GM18520 (cell line): ENCODE measurements around the gene ATP8B1.
"Not testable (repeated sequence)": the region's sequence is repeated elsewhere in the genome, so short reads cannot be mapped to it uniquely, and the experiment has no call there.

Source experiments
- ATAC-seq: cut with Tn5 transposase; IDR thresholded peaks from one replicate; pipeline ENCODE4 v1.9.1; 2021; ENCODE audit not compliant: unreplicated experiment

Gene ATP8B1

GRCh38 chr18:57803103-57803969 lies at the start of gene ATP8B1:
Gene ATP8B1 (minus strand): TSS chr18:57803315. CDS start chr18:57731807, 71,508 bp downstream.
- no peak for ATAC-seq

GRCh38 chr18:57850063-57850462 lies 46.9 kb upstream of the ATP8B1 start:
- no peak for ATAC-seq

- not testable (repeated sequence) for ATAC-seq
Observed at GRCh38 chr18:57848374-57848773, 45.3 kb upstream of the ATP8B1 start.

GRCh38 chr18:57847431-57847830 lies 44.3 kb upstream of the ATP8B1 start:
- ATAC-seq, result not testable (repeated sequence)

GRCh38 chr18:57846258-57846657 lies 43.1 kb upstream of the ATP8B1 start:
- ATAC-seq, result no peak

GRCh38 chr18:57845605-57846074 lies 42.5 kb upstream of the ATP8B1 start:
- no peak for ATAC-seq

- no peak for ATAC-seq
Observed at GRCh38 chr18:57844319-57844718, 41.2 kb upstream of the ATP8B1 start.

GRCh38 chr18:57843386-57843785 lies 40.3 kb upstream of the ATP8B1 start:
- no peak for ATAC-seq

- ATAC-seq, result peak; percentile 56
Observed at GRCh38 chr18:57841568-57841967, 38.5 kb upstream of the ATP8B1 start.

- no peak for ATAC-seq
Observed at GRCh38 chr18:57839942-57840381, 36.8 kb upstream of the ATP8B1 start.

- peak; percentile 77 for ATAC-seq
Observed at GRCh38 chr18:57837917-57838548, 34.9 kb upstream of the ATP8B1 start.

GRCh38 chr18:57836557-57836956 lies 33.4 kb upstream of the ATP8B1 start:
- no peak for ATAC-seq

GRCh38 chr18:57835904-57836303 lies 32.8 kb upstream of the ATP8B1 start:
- no peak for ATAC-seq

- no peak for ATAC-seq
Observed at GRCh38 chr18:57834616-57835015, 31.5 kb upstream of the ATP8B1 start.

- peak; percentile 27 for ATAC-seq
Observed at GRCh38 chr18:57833441-57834101, 30.5 kb upstream of the ATP8B1 start.

- no peak for ATAC-seq
Observed at GRCh38 chr18:57832730-57833129, 29.6 kb upstream of the ATP8B1 start.

GRCh38 chr18:57831597-57832377 lies 28.7 kb upstream of the ATP8B1 start:
- ATAC-seq, result no peak

GRCh38 chr18:57827646-57828045 lies 24.5 kb upstream of the ATP8B1 start:
- ATAC-seq, result no peak

GRCh38 chr18:57826252-57826651 lies 23.1 kb upstream of the ATP8B1 start:
- ATAC-seq, result no peak

- not testable (repeated sequence) for ATAC-seq
Observed at GRCh38 chr18:57820583-57820982, 17.5 kb upstream of the ATP8B1 start.
